ENCODE data around the gene POLA2. TPM values are rescaled to one million over a fixed set of nuclear protein-coding genes. Genes with fewer than 3 reads are reported as not detected.

Gene POLA2
- total RNA-seq, result 10 to 100 TPM in 1 of 2 donors, 1 to 10 TPM in 1; 5.6 to 13.5 TPM

GRCh38 chr11:65261591-65262380, at the start of gene POLA2:
Gene POLA2 (plus strand): TSS chr11:65261962. CDS start chr11:65262293, 331 bp downstream.
- no peaks in the 10 kb centered on the region for H3K36me3 ChIP-seq
- ATAC-seq (ENCODE audit: insufficient number of reproducible peaks, low FRiP score, low read depth), result peak; percentile 85
- peak; percentile 54 for DNase-seq (ENCODE audit: low spot score)
- H3K27me3 ChIP-seq (replicated peaks; ENCODE audit: insufficient read depth), result no peaks in the 10 kb centered on the region
- H3K9me3 ChIP-seq, result no peaks in the 10 kb centered on the region
- no peak for TF ChIP-seq CTCF (IDR thresholded peaks at IDR 0.05)
- peaks cover 6 to 17% of the 10 kb centered on the region in 2 donors for H3K4me1 ChIP-seq (ENCODE audit: control insufficient read depth in 1 of 2, low read depth in 2 of 2)
- H3K27ac ChIP-seq, result peak within 1 kb of the TSS; percentile 79 to 87
- H3K4me3 ChIP-seq, result peak within 1 kb of the TSS; percentile 84

GRCh38 chr11:65212226-65212801, 49.4 kb upstream of the POLA2 start:
- Histone ChIP-seq H3K9me3 (no peaks in the 10 kb centered on the region), H3K27me3 (replicated peaks; ENCODE audit: insufficient read depth) (no peaks in the 10 kb centered on the region), H3K4me1 (ENCODE audit: control insufficient read depth in 1 of 2, low read depth in 2 of 2) (no peaks in the 10 kb centered on the region), H3K4me3 (no peak overlapping the region), H3K36me3 (peaks cover 44% of the 10 kb centered on the region), H3K27ac (no peak overlapping the region)
- no peak for TF ChIP-seq CTCF (IDR thresholded peaks at IDR 0.05)
- ATAC-seq (ENCODE audit: insufficient number of reproducible peaks, low FRiP score, low read depth) (no peak), DNase-seq (ENCODE audit: low spot score) (no peak)

GRCh38 chr11:65213322-65214211, 48.2 kb upstream of the POLA2 start:
- Histone ChIP-seq H3K4me1 (ENCODE audit: control insufficient read depth in 1 of 2, low read depth in 2 of 2) (no peaks in the 10 kb centered on the region), H3K4me3 (no peak overlapping the region), H3K27ac (no peak overlapping the region), H3K36me3 (peaks cover 31% of the 10 kb centered on the region), H3K27me3 (replicated peaks; ENCODE audit: insufficient read depth) (no peaks in the 10 kb centered on the region), H3K9me3 (no peaks in the 10 kb centered on the region)
- ATAC-seq (ENCODE audit: insufficient number of reproducible peaks, low FRiP score, low read depth), result no peak
- no peak for DNase-seq (ENCODE audit: low spot score)
- TF ChIP-seq CTCF (IDR thresholded peaks at IDR 0.05), result no peak

GRCh38 chr11:65214212-65214845, 47.4 kb upstream of the POLA2 start:
- no peak for TF ChIP-seq CTCF (IDR thresholded peaks at IDR 0.05)
- Histone ChIP-seq H3K36me3 (peaks cover 24% of the 10 kb centered on the region), H3K4me1 (ENCODE audit: control insufficient read depth in 1 of 2, low read depth in 2 of 2) (no peaks in the 10 kb centered on the region), H3K4me3 (no peak overlapping the region), H3K27me3 (replicated peaks; ENCODE audit: insufficient read depth) (no peaks in the 10 kb centered on the region), H3K27ac (no peak overlapping the region), H3K9me3 (no peaks in the 10 kb centered on the region)
- no peak for ATAC-seq (ENCODE audit: insufficient number of reproducible peaks, low FRiP score, low read depth)
- DNase-seq (ENCODE audit: low spot score), result no peak

All from thoracic aorta (tissue), 2 donors.